HepG2 (cell line): Measurements from ENCODE around the gene HIVEP2. TPM values are rescaled to one million over a fixed set of nuclear protein-coding genes. Genes with fewer than 3 reads are reported as not detected.
A peak's percentile ranks its signal among the peaks of the same experiment; 100 is the strongest.

ENCODE experiments used
- ATAC-seq: fragments of 200-7000 bp; cut with Tn5 transposase; 3 replicates; pipeline ENCODE4 v1.9.1; 2020; ENCODE audit warnings: mild to moderate bottlenecking, moderate library complexity
- BruUV-seq: library from RNA; stranded (reverse); fragments of 400-500 nt; replicated peaks from 2 replicates; lab custom pipeline; 2021; lab: Mats Ljungman, UMichigan
- CTCF ChIA-PET: fragments of 300-600 bp; formaldehyde crosslinking; extraction: SDS; loops from one replicate; lab custom pipeline; 2021; ENCODE audit warnings: low total read pairs, inconsistent platforms, low intra/inter-chr PET ratio; lab: Yijun Ruan, JAX
- POLR2A ChIA-PET: fragments of 350-600 bp; sonication (Branson Sonifier 250); formaldehyde crosslinking; loops from one replicate; lab custom pipeline; 2020; ENCODE audit warnings: antibody characterized with exemption, inconsistent platforms; lab: Yijun Ruan, JAX
- DNase-seq: peaks from one replicate; pipeline ENCODE4 v3.0.0-alpha.2; 2015; ENCODE audit warnings: low spot score
- FAIRE-seq: peaks from 3 replicates; lab custom pipeline; 2011; peaks lifted over from hg19 to GRCh38; lab: Jason Lieb, UNC
- H2AFZ ChIP-seq: one replicate; pipeline ENCODE4 v1.6.1; 2011; ENCODE audit warnings: low read length, inconsistent platforms
- H3K27ac ChIP-seq: fragments of 300-600 bp; 3 replicates; pipeline ENCODE4 v1.8.0; 2011; ENCODE audit warnings: mixed run types, mild to moderate bottlenecking, mixed read lengths, low read length, inconsistent platforms; ENCODE audit not compliant: insufficient read depth; ENCODE audit errors: extremely low read length
- H3K27me3 ChIP-seq, 2 experiments: fragments of 200-600 bp in 1 of 2; 2 replicates in 1 of 2; 3 replicates in 1 of 2; pipeline versions ENCODE4 v1.6.0 to v1.8.0; 2011; ENCODE audit warnings: low read length in 2 of 2, mild to moderate bottlenecking in 2 of 2, moderate library complexity in 2 of 2, inconsistent platforms in 1 of 2; ENCODE audit not compliant: insufficient read depth in 2 of 2, control insufficient read depth in 1 of 2
- H3K36me3 ChIP-seq, 2 experiments: fragments of 200-600 bp in 1 of 2; replicated peaks in 1 of 2; 2 replicates in 1 of 2; 3 replicates in 1 of 2; pipeline versions ENCODE4 v1.5.1 to v1.8.0; 2011; ENCODE audit warnings: low read length in 2 of 2, inconsistent platforms in 1 of 2; ENCODE audit not compliant: insufficient read depth in 2 of 2, control insufficient read depth in 1 of 2
- H3K4me1 ChIP-seq: 2 replicates; pipeline ENCODE4 v1.5.1; 2012; ENCODE audit warnings: low read length, inconsistent platforms; ENCODE audit not compliant: insufficient read depth
- H3K4me2 ChIP-seq: 2 replicates; pipeline ENCODE4 v1.6.0; 2011; ENCODE audit warnings: low read depth, low read length, inconsistent platforms
- H3K4me3 ChIP-seq, 3 experiments: fragments of 200-600 bp in 1 of 3; sonication (generic), shearing (Covaris generic) in 1 of 3; replicated peaks in 1 of 3; 2 replicates each; pipeline ENCODE4 v1.5.1; 2011 to 2016; ENCODE audit warnings: low read length in 3 of 3, inconsistent platforms in 2 of 3, low read depth in 2 of 3, mild to moderate bottlenecking in 2 of 3, control low read depth in 1 of 3, mixed read lengths in 1 of 3; ENCODE audit not compliant: insufficient read depth in 1 of 3
- H3K79me2 ChIP-seq: one replicate; pipeline ENCODE4 v1.6.1; 2011; ENCODE audit warnings: low read length, inconsistent platforms; ENCODE audit not compliant: insufficient read depth
- H3K9ac ChIP-seq: 2 replicates; pipeline ENCODE4 v1.6.0; 2011; ENCODE audit warnings: mild to moderate bottlenecking, low read depth, low read length, inconsistent platforms; ENCODE audit not compliant: insufficient read depth
- H3K9me3 ChIP-seq: 2 replicates; pipeline ENCODE4 v1.5.1; 2012; ENCODE audit warnings: mild to moderate bottlenecking, low read length
- H4K20me1 ChIP-seq: 2 replicates; pipeline ENCODE4 v1.6.0; 2011; ENCODE audit warnings: inconsistent platforms, mild to moderate bottlenecking, low read length, moderate library complexity; ENCODE audit not compliant: insufficient read depth
- ASH2L ChIP-seq: fragments of 300-600, 200-600 bp; sonication (generic); IDR thresholded peaks from 2 replicates; pipeline ENCODE4 v1.7.0; 2017; ENCODE audit warnings: low read depth, mild to moderate bottlenecking, moderate library complexity, mixed read lengths, low read length; ENCODE audit not compliant: insufficient read length
- CENPBD1 ChIP-seq: sonication (generic); formaldehyde crosslinking; IDR thresholded peaks from 2 replicates; pipeline ENCODE4 v1.8.0; 2022; ENCODE audit warnings: missing genetic modification reagents, low read depth, mild to moderate bottlenecking, borderline replicate concordance
- CHD4 ChIP-seq: fragments of 200-600 bp; sonication (generic); IDR thresholded peaks from 2 replicates; pipeline ENCODE4 v1.7.0; 2017; ENCODE audit warnings: mild to moderate bottlenecking, low read length, borderline replicate concordance
- ESRRA ChIP-seq: sonication (generic); formaldehyde crosslinking; IDR thresholded peaks from 2 replicates; pipeline ENCODE4 v1.5.1; 2020; ENCODE audit warnings: mild to moderate bottlenecking, low read depth, missing genetic modification reagents
- MAFF ChIP-seq: IDR thresholded peaks from 2 replicates; pipeline ENCODE4 v1.6.1; 2011; ENCODE audit warnings: low read depth, low read length, improper control_type of control experiment
- NFYC ChIP-seq: IDR thresholded peaks from 2 replicates; pipeline ENCODE4 v1.6.1; 2016; ENCODE audit warnings: missing genetic modification reagents, missing compliant biosample characterization
- ZBTB25 ChIP-seq: IDR thresholded peaks from 2 replicates; pipeline ENCODE4 v1.6.1; 2018; ENCODE audit warnings: missing genetic modification reagents
- ZMYM4 ChIP-seq: sonication (generic); formaldehyde crosslinking; IDR thresholded peaks from 2 replicates; pipeline ENCODE4 v1.8.1; 2023; ENCODE audit warnings: mild to moderate bottlenecking, missing genetic modification reagents
- ZNF205 ChIP-seq: IDR thresholded peaks from 2 replicates; pipeline ENCODE4 v1.6.1; 2018; ENCODE audit warnings: missing biosample characterization, missing genetic modification reagents
- ZNF282 ChIP-seq: fragments of 450-650 bp; IDR thresholded peaks from 2 replicates; pipeline ENCODE4 v1.6.1; 2018; ENCODE audit not compliant: partially characterized antibody
- ZNF34 ChIP-seq: sonication (generic); formaldehyde crosslinking; IDR thresholded peaks from 2 replicates; pipeline ENCODE4 v1.4.0; 2020; ENCODE audit warnings: mild to moderate bottlenecking, missing genetic modification reagents, borderline replicate concordance
- ZNF460 ChIP-seq: sonication (generic); formaldehyde crosslinking; IDR thresholded peaks from 2 replicates; pipeline ENCODE4 v1.5.1; 2020; ENCODE audit warnings: missing genetic modification reagents, mild to moderate bottlenecking, borderline replicate concordance
- ZNF615 ChIP-seq: sonication (generic); formaldehyde crosslinking; IDR thresholded peaks from 2 replicates; pipeline ENCODE4 v1.5.0; 2020; ENCODE audit warnings: mild to moderate bottlenecking, missing genetic modification reagents, borderline replicate concordance
- ZNF629 ChIP-seq: sonication (generic); formaldehyde crosslinking; conservative IDR thresholded peaks from 2 replicates; pipeline ENCODE4 v1.5.0; 2020; ENCODE audit warnings: missing genetic modification reagents
- ZNF672 ChIP-seq: sonication (generic); formaldehyde crosslinking; IDR thresholded peaks from 2 replicates; pipeline ENCODE4 v1.8.1; 2022; ENCODE audit warnings: missing genetic modification reagents
- WGBS: methylation state at CpG from one replicate; pipeline ENCODE4 v1.1.6; 2017; ENCODE audit warnings: low lambda C conversion rate; 5-methylcytosine and 5-hydroxymethylcytosine counted together
- in situ Hi-C: cut with HindIII; loops from 2 replicates; pipeline ENCODE4 v1.10.0; 2017; ENCODE audit warnings: low pct_unique_long_range_greater_than_20kb; ENCODE audit not compliant: extremely low pct_ligation_motif_present
- intact Hi-C: fragments of 100-400 bp; cut with micrococcal nuclease; formaldehyde crosslinking; loops from one replicate; pipeline ENCODE4 v1.10.0; 2022; ENCODE audit not compliant: unreplicated experiment
- polyA plus RNA-seq, 8 experiments: library from polyadenylated mRNA; depleted of rRNA in 3 of 8; stranded (reverse) in 7 of 8; unstranded in 1 of 8; fragments of >200 nt; fragmentation: Illumina TruSeq in 4 of 8; extraction: Trizol in 4 of 8; gene quantifications; 2 replicates each; pipeline versions ENCODE4 v1.2.1 to v1.2.3, GENCODE V29; 2011 to 2016; ENCODE audit warnings: low read depth in 4 of 8, missing spikeins in 1 of 8, mixed read lengths in 1 of 8; ENCODE audit not compliant: insufficient read depth in 1 of 8
- total RNA-seq, 5 experiments: library from RNA; depleted of rRNA; stranded (reverse); fragments of >200 nt; fragmentation: Illumina TruSeq; extraction: Trizol; gene quantifications; 2 replicates each; pipeline ENCODE4 v1.2.3, GENCODE V29; 2016; ENCODE audit warnings: low read depth in 1 of 5
- TF ChIP-seq, protein P1 (sequence below): sonication (generic); formaldehyde crosslinking; IDR thresholded peaks from 2 replicates; pipeline ENCODE4 v1.5.0; 2020; ENCODE audit warnings: mild to moderate bottlenecking, missing genetic modification reagents

The HIVEP2 gene
- total and polyA plus RNA-seq, 2 of the 13 experiments (the other 11 are each of a cell fraction or from before 2014, with no cell fraction given): 3.4 to 12.9 TPM

GRCh38 chr6:142958343-142958742 lies 13.4 kb upstream of the HIVEP2 start (continued):
- TF ChIP-seq ZBTB25 (CRISPR knock-in tag): no peak
- no peak for TF ChIP-seq ZNF460 (CRISPR knock-in tag)
- no peak for TF ChIP-seq ZNF615
- TF ChIP-seq, protein P1, sequence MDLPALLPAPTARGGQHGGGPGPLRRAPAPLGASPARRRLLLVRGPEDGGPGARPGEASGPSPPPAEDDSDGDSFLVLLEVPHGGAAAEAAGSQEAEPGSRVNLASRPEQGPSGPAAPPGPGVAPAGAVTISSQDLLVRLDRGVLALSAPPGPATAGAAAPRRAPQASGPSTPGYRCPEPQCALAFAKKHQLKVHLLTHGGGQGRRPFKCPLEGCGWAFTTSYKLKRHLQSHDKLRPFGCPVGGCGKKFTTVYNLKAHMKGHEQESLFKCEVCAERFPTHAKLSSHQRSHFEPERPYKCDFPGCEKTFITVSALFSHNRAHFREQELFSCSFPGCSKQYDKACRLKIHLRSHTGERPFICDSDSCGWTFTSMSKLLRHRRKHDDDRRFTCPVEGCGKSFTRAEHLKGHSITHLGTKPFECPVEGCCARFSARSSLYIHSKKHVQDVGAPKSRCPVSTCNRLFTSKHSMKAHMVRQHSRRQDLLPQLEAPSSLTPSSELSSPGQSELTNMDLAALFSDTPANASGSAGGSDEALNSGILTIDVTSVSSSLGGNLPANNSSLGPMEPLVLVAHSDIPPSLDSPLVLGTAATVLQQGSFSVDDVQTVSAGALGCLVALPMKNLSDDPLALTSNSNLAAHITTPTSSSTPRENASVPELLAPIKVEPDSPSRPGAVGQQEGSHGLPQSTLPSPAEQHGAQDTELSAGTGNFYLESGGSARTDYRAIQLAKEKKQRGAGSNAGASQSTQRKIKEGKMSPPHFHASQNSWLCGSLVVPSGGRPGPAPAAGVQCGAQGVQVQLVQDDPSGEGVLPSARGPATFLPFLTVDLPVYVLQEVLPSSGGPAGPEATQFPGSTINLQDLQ (CRISPR knock-in tag): no peak
- TF ChIP-seq NFYC (CRISPR knock-in tag): no peak
- TF ChIP-seq MAFF: no peak
- TF ChIP-seq ASH2L: no peak
- TF ChIP-seq ESRRA: no peak
- no peak for TF ChIP-seq ZNF34

- Histone ChIP-seq H4K20me1 (no peaks in the 10 kb centered on the region), H3K4me3 (no peak overlapping the region), H3K4me1 (peaks cover 5% of the 10 kb centered on the region; the same call in 1 of the 2 replicates), H3K9me3 (no peaks in the 10 kb centered on the region), H2AFZ (no peak overlapping the region), H3K27me3 (peaks cover 1 to 8% of the 10 kb centered on the region in 2 experiments; a peak in 2 of 5 replicates), H3K79me2 (no peaks in the 10 kb centered on the region), H3K36me3 (no peaks in the 10 kb centered on the region), H3K27ac (no peak overlapping the region), H3K4me2 (no peak overlapping the region), H3K9ac (no peak overlapping the region)
- TF ChIP-seq CHD4: peak; percentile 68; the same call in 1 of the 2 replicates
- TF ChIP-seq ZMYM4 (CRISPR knock-in tag): no peak
- no peak for TF ChIP-seq ZNF282
- no peak for TF ChIP-seq ZNF205 (CRISPR knock-in tag)
- no peak for TF ChIP-seq CENPBD1 (CRISPR knock-in tag)
- peak; percentile 68 for TF ChIP-seq ZNF629 (CRISPR knock-in tag)
- TF ChIP-seq ZNF672 (CRISPR knock-in tag): no peak
- in situ Hi-C loops (no loop called here), intact Hi-C loops (no loop called here)
- no TSS peak for BruUV-seq
- DNase-seq (no peak), ATAC-seq (no peak), FAIRE-seq (no peak)
- WGBS: 0% methylated on average over 1 of the region's 1 CpG
- CTCF ChIA-PET: no interaction called here
- POLR2A ChIA-PET: no interaction called here
Measured at GRCh38 chr6:142956726-142957125, 11.8 kb upstream of the HIVEP2 start.
